H9 (cell line): ENCODE results near the gene AURKA. TPM values are rescaled to one million over a fixed set of nuclear protein-coding genes. Genes with fewer than 3 reads are reported as not detected.

ENCODE experiments used
- DNase-seq: peaks from one replicate; pipeline ENCODE4 v3.0.0-alpha.2; 2017
- H2AFZ ChIP-seq: one replicate; pipeline ENCODE4 v1.6.1; 2013; ENCODE audit warnings: mild to moderate bottlenecking, low read length, control low read depth, moderate library complexity
- H2AK5ac ChIP-seq: 2 replicates; pipeline ENCODE4 v1.6.1; 2013; ENCODE audit warnings: low read length, control low read depth, mixed read lengths; ENCODE audit not compliant: insufficient read length
- H2BK120ac ChIP-seq: one replicate; pipeline ENCODE4 v1.6.1; 2013; ENCODE audit warnings: low read depth, mild to moderate bottlenecking, low read length, control low read depth, inconsistent platforms; ENCODE audit not compliant: poor library complexity, severe bottlenecking
- H2BK12ac ChIP-seq: 2 replicates; pipeline ENCODE4 v1.6.1; 2013; ENCODE audit warnings: low read length, control low read depth, mixed read lengths, low read depth; ENCODE audit not compliant: insufficient read length
- H2BK15ac ChIP-seq: 2 replicates; pipeline ENCODE4 v1.6.1; 2013; ENCODE audit warnings: low read depth, low read length, control low read depth
- H2BK20ac ChIP-seq: one replicate; pipeline ENCODE4 v1.6.1; 2013; ENCODE audit warnings: low read depth, mild to moderate bottlenecking, low read length, control low read depth, inconsistent platforms; ENCODE audit not compliant: poor library complexity, severe bottlenecking
- H2BK5ac ChIP-seq: 2 replicates; pipeline ENCODE4 v1.6.1; 2013; ENCODE audit warnings: low read length, control low read depth, mixed read lengths; ENCODE audit not compliant: insufficient read length
- H3K14ac ChIP-seq: 2 replicates; pipeline ENCODE4 v1.6.1; 2013; ENCODE audit warnings: low read length, control low read depth; ENCODE audit not compliant: insufficient read depth
- H3K18ac ChIP-seq: 2 replicates; pipeline ENCODE4 v1.6.1; 2013; ENCODE audit warnings: low read depth, mild to moderate bottlenecking, mixed read lengths, low read length, control low read depth; ENCODE audit not compliant: insufficient read length
- H3K23ac ChIP-seq: 2 replicates; pipeline ENCODE4 v1.6.1; 2013; ENCODE audit warnings: low read length, control low read depth, mixed read lengths, low read depth; ENCODE audit not compliant: insufficient read length
- H3K23me2 ChIP-seq: 2 replicates; pipeline ENCODE4 v1.6.1; 2013; ENCODE audit warnings: low read depth, mild to moderate bottlenecking, mixed read lengths, low read length, control low read depth; ENCODE audit not compliant: insufficient read length, poor library complexity, severe bottlenecking
- H3K27ac ChIP-seq: 2 replicates; pipeline ENCODE4 v1.5.1; 2013; ENCODE audit warnings: low read length, control low read depth, mixed read lengths, low read depth; ENCODE audit not compliant: insufficient read length
- H3K27me3 ChIP-seq: 2 replicates; pipeline ENCODE4 v1.6.1; 2013; ENCODE audit warnings: low read length, control low read depth, inconsistent platforms; ENCODE audit not compliant: insufficient read depth
- H3K4ac ChIP-seq: 2 replicates; pipeline ENCODE4 v1.6.1; 2013; ENCODE audit warnings: low read depth, mild to moderate bottlenecking, control low read depth, inconsistent platforms, low read length, moderate library complexity
- H3K4me1 ChIP-seq: 2 replicates; pipeline ENCODE4 v1.6.1; 2013; ENCODE audit warnings: low read length, control low read depth, inconsistent platforms; ENCODE audit not compliant: insufficient read depth
- H3K4me2 ChIP-seq: 2 replicates; pipeline ENCODE4 v1.6.1; 2013; ENCODE audit warnings: low read length, control low read depth, mixed read lengths; ENCODE audit not compliant: insufficient read length, insufficient read depth
- H3K56ac ChIP-seq: 2 replicates; pipeline ENCODE4 v1.6.1; 2013; ENCODE audit warnings: low read depth, mild to moderate bottlenecking, mixed read lengths, low read length, control low read depth; ENCODE audit not compliant: insufficient read length
- H3K79me1 ChIP-seq: 2 replicates; pipeline ENCODE4 v1.6.1; 2013; ENCODE audit warnings: low read depth, mild to moderate bottlenecking, moderate library complexity, low read length, control low read depth, inconsistent platforms; ENCODE audit not compliant: insufficient read depth, poor library complexity, severe bottlenecking
- H3K79me2 ChIP-seq: 2 replicates; pipeline ENCODE4 v1.6.1; 2013; ENCODE audit warnings: low read length, control low read depth, inconsistent platforms; ENCODE audit not compliant: insufficient read depth
- H3K9ac ChIP-seq: 2 replicates; pipeline ENCODE4 v1.6.1; 2013; ENCODE audit warnings: low read length, control low read depth, mixed read lengths; ENCODE audit not compliant: insufficient read length; ENCODE audit errors: extremely low read depth
- H3K9me3 ChIP-seq: one replicate; pipeline ENCODE4 v1.6.1; 2013; ENCODE audit warnings: low read depth, low read length, inconsistent platforms; ENCODE audit not compliant: control insufficient read depth
- H3T11ph ChIP-seq: one replicate; pipeline ENCODE4 v1.6.1; 2013; ENCODE audit warnings: mild to moderate bottlenecking, low read length, control low read depth, inconsistent platforms
- H4K20me1 ChIP-seq: one replicate; pipeline ENCODE4 v1.6.1; 2013; ENCODE audit not compliant: control insufficient read depth, insufficient read length, insufficient read depth
- H4K5ac ChIP-seq: 2 replicates; pipeline ENCODE4 v1.6.1; 2013; ENCODE audit warnings: low read depth, mild to moderate bottlenecking, mixed read lengths, low read length, control low read depth; ENCODE audit not compliant: insufficient read length
- H4K8ac ChIP-seq: replicated peaks from 2 replicates; pipeline ENCODE4 v1.6.1; 2013; ENCODE audit warnings: low read length, control low read depth, mixed read lengths, low read depth; ENCODE audit not compliant: insufficient read length
- H4K91ac ChIP-seq: 2 replicates; pipeline ENCODE4 v1.6.1; 2013; ENCODE audit warnings: low read depth, mild to moderate bottlenecking, moderate library complexity, mixed read lengths, low read length, control low read depth; ENCODE audit not compliant: insufficient read length
- H3K27ac Mint-ChIP-seq, 3 experiments: 2 replicates in 2 of 3; 3 replicates in 1 of 3; pipeline ENCODE4 v1.8.0; 2020 to 2021; ENCODE audit warnings: mixed read lengths in 3 of 3, mild to moderate bottlenecking in 1 of 3, moderate library complexity in 1 of 3
- H3K27me3 Mint-ChIP-seq: 2 replicates; pipeline ENCODE4 v1.8.0; 2021; ENCODE audit warnings: low read depth, mild to moderate bottlenecking, moderate library complexity, mixed read lengths
- H3K36me3 Mint-ChIP-seq, 3 experiments: 2 replicates in 2 of 3; 3 replicates in 1 of 3; pipeline ENCODE4 v1.8.0; 2020 to 2021; ENCODE audit warnings: low read depth in 3 of 3, mixed read lengths in 3 of 3; ENCODE audit not compliant: insufficient read depth in 1 of 3
- H3K4me1 Mint-ChIP-seq, 2 experiments: 2 replicates each; pipeline ENCODE4 v1.8.0; 2020; ENCODE audit warnings: mixed read lengths in 2 of 2
- H3K4me3 Mint-ChIP-seq, 2 experiments: 2 replicates in 1 of 2; 3 replicates in 1 of 2; pipeline ENCODE4 v1.8.0; 2020 to 2021; ENCODE audit warnings: mild to moderate bottlenecking in 2 of 2, mixed read lengths in 2 of 2, moderate library complexity in 1 of 2
- H3K9me3 Mint-ChIP-seq, 2 experiments: 2 replicates in 1 of 2; 3 replicates in 1 of 2; pipeline ENCODE4 v1.8.0; 2020; ENCODE audit warnings: mild to moderate bottlenecking in 2 of 2, mixed read lengths in 2 of 2, moderate library complexity in 1 of 2
- WGBS: extraction: QIAGEN DNeasy Blood & Tissue Kit; methylation state at CpG from one replicate; pipeline ENCODE4 v1.1.7; 2013; ENCODE audit warnings: missing lambda C conversion rate, low lambda C conversion rate, mixed read lengths; ENCODE audit not compliant: insufficient read length; ENCODE audit errors: extremely low coverage; 5-methylcytosine and 5-hydroxymethylcytosine counted together
- total RNA-seq: library from RNA; stranded (reverse); gene quantifications from 2 replicates; pipeline ENCODE4 v1.2.1, GENCODE V29; 2021
- TF ChIP-seq, protein P1 (sequence below): fragments of 200-600 bp; sonication (generic); conservative IDR thresholded peaks from 3 replicates; pipeline ENCODE4 v1.8.0; 2021; ENCODE audit warnings: antibody characterized with exemption, mild to moderate bottlenecking

Gene AURKA
- total RNA-seq, 1 experiment from 2014 or later = 86.8 TPM

DNA sequence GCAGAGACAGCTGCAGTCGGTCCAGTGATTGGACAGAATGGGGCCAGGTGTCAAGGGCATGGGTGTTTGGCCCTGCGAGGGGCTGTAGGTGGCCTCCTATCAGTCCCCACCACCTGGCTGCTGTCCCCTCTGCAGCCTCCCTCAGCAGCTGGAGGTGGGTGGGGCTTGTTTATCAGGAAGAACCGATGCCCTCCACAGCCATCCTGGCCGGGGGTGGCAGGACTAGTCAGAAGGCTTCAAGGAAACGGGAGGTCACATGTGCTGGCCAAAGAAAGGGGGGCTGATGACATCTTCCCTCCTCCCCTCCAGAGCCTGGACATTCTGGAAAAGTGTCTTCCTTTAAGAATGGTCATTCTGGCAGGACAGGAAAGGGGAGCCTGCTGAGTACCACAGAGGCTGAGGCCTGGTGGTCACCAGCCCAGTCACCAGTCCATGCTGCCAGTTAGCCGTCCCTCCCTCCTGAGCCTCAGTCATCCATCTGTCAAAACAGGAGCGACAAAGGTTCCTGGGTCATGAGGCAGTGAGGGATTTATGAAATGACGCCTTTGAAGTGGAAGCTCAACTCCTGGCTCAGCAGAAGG is 29.1 kb downstream of the AURKA start:
- Mint-ChIP-seq H3K4me3 (no peak overlapping the region), H3K4me1 (peaks cover 19 to 23% of the 10 kb centered on the region in 2 experiments), H3K27ac (no peak overlapping the region), H3K36me3 (peaks cover 0 to 18% (median 0%) of the 10 kb centered on the region in 3 experiments; a peak in 4 of 7 replicates), H3K9me3 (no peaks in the 10 kb centered on the region), H3K27me3 (no peaks in the 10 kb centered on the region; the same call in 1 of the 2 replicates)
- Histone ChIP-seq H2BK5ac (no peak overlapping the region), H2BK20ac (no peak overlapping the region), H4K8ac (no peak overlapping the region), H3K4me1 (no peaks in the 10 kb centered on the region), H4K5ac (no peak overlapping the region), H3T11ph (no peak overlapping the region), H3K23ac (no peak overlapping the region), H3K23me2 (peaks cover 11% of the 10 kb centered on the region), H3K27ac (no peak overlapping the region), H3K4ac (no peak overlapping the region), H3K4me2 (no peak overlapping the region), H4K20me1 (no peaks in the 10 kb centered on the region), H2BK120ac (no peak overlapping the region), H2AFZ (no peak overlapping the region), H3K18ac (no peak overlapping the region), H2AK5ac (no peak overlapping the region), H4K91ac (no peak overlapping the region), H3K9ac (no peak overlapping the region), H2BK15ac (no peak overlapping the region), H2BK12ac (no peak overlapping the region), H3K56ac (no peak overlapping the region), H3K14ac (no peak overlapping the region), H3K79me1 (no peaks in the 10 kb centered on the region), H3K27me3 (no peaks in the 10 kb centered on the region), H3K9me3 (no peaks in the 10 kb centered on the region), H3K79me2 (no peaks in the 10 kb centered on the region)
- TF ChIP-seq, protein P1, sequence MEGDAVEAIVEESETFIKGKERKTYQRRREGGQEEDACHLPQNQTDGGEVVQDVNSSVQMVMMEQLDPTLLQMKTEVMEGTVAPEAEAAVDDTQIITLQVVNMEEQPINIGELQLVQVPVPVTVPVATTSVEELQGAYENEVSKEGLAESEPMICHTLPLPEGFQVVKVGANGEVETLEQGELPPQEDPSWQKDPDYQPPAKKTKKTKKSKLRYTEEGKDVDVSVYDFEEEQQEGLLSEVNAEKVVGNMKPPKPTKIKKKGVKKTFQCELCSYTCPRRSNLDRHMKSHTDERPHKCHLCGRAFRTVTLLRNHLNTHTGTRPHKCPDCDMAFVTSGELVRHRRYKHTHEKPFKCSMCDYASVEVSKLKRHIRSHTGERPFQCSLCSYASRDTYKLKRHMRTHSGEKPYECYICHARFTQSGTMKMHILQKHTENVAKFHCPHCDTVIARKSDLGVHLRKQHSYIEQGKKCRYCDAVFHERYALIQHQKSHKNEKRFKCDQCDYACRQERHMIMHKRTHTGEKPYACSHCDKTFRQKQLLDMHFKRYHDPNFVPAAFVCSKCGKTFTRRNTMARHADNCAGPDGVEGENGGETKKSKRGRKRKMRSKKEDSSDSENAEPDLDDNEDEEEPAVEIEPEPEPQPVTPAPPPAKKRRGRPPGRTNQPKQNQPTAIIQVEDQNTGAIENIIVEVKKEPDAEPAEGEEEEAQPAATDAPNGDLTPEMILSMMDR = no peak
- DNase-seq = peak; percentile 44
- WGBS = no CpG with 5 or more reads among the region's 8 CpGs
